Osteoblast (primary cell): ENCODE data around the gene RNF26. TPM values are rescaled to one million over a fixed set of nuclear protein-coding genes. Genes with fewer than 3 reads are reported as not detected.

Source experiments
- DNase-seq: peaks from one replicate; pipeline ENCODE4 v3.0.0; 2011; ENCODE audit warnings: low spot score, mixed read lengths; ENCODE audit not compliant: insufficient read length; ENCODE audit errors: missing footprints
- H2AFZ ChIP-seq: 2 replicates; pipeline ENCODE4 v1.6.0; 2011; ENCODE audit warnings: mild to moderate bottlenecking, low read length
- H3K27ac ChIP-seq: 2 replicates; pipeline ENCODE4 v1.5.1; 2011; ENCODE audit warnings: mild to moderate bottlenecking, low read depth, low read length, moderate library complexity
- H3K27me3 ChIP-seq: 2 replicates; pipeline ENCODE4 v1.6.0; 2012; ENCODE audit warnings: mild to moderate bottlenecking, control low read depth, inconsistent platforms, low read length, moderate library complexity; ENCODE audit not compliant: insufficient read depth
- H3K36me3 ChIP-seq: 2 replicates; pipeline ENCODE4 v1.5.1; 2011; ENCODE audit warnings: mild to moderate bottlenecking, low read length, control low read depth, moderate library complexity; ENCODE audit not compliant: insufficient read depth
- H3K4me1 ChIP-seq: 2 replicates; pipeline ENCODE4 v1.5.1; 2011; ENCODE audit warnings: mild to moderate bottlenecking, low read length, control low read depth, moderate library complexity; ENCODE audit not compliant: insufficient read depth
- H3K4me2 ChIP-seq: 2 replicates; pipeline ENCODE4 v1.6.0; 2011; ENCODE audit warnings: mild to moderate bottlenecking, low read length; ENCODE audit not compliant: insufficient read depth
- H3K4me3 ChIP-seq: fragments of 200-600 bp; sonication (generic); 3 replicates; pipeline ENCODE4 v1.5.1; 2012; ENCODE audit warnings: mild to moderate bottlenecking, low read length, inconsistent platforms; ENCODE audit not compliant: insufficient read depth
- H3K79me2 ChIP-seq: 2 replicates; pipeline ENCODE4 v1.6.0; 2012; ENCODE audit warnings: mild to moderate bottlenecking, low read length, control low read depth, inconsistent platforms; ENCODE audit not compliant: insufficient read depth
- H3K9me3 ChIP-seq: 2 replicates; pipeline ENCODE4 v1.5.1; 2011; ENCODE audit warnings: low read depth, low read length, control low read depth
- H4K20me1 ChIP-seq: 2 replicates; pipeline ENCODE4 v1.6.0; 2012; ENCODE audit warnings: mild to moderate bottlenecking, low read length, control low read depth; ENCODE audit not compliant: insufficient read depth
- CTCF ChIP-seq: IDR thresholded peaks from 2 replicates; pipeline ENCODE4 v1.5.1; 2011; ENCODE audit warnings: mild to moderate bottlenecking, low read depth, low read length, moderate library complexity; ENCODE audit errors: extremely low read depth
- total RNA-seq: library from RNA; depleted of rRNA; stranded (reverse); fragments of >200 nt; gene quantifications from 2 replicates; pipeline ENCODE4 v1.2.3, GENCODE V29; 2012

The RNF26 gene
- total RNA-seq, 1 donor, result 4.0 TPM

GRCh38 chr11:119377112-119377901, 43.0 kb downstream of the RNF26 start:
- no peak for TF ChIP-seq CTCF
- no peaks in the 10 kb centered on the region for H3K27me3 ChIP-seq
- peak overlapping the region; percentile 40 for H3K27ac ChIP-seq
- peaks cover 41% of the 10 kb centered on the region for H3K4me1 ChIP-seq
- no peak overlapping the region for H2AFZ ChIP-seq
- H3K79me2 ChIP-seq, result no peaks in the 10 kb centered on the region
- no peaks in the 10 kb centered on the region for H3K36me3 ChIP-seq
- no peaks in the 10 kb centered on the region for H3K9me3 ChIP-seq
- H4K20me1 ChIP-seq, result no peaks in the 10 kb centered on the region
- no peak for DNase-seq
- H3K4me3 ChIP-seq, result no peak overlapping the region
- no peak overlapping the region for H3K4me2 ChIP-seq

- peaks cover 41% of the 10 kb centered on the region for H3K4me1 ChIP-seq
- no peaks in the 10 kb centered on the region for H3K9me3 ChIP-seq
- no peaks in the 10 kb centered on the region for H4K20me1 ChIP-seq
- no peak overlapping the region for H3K4me3 ChIP-seq
- H3K4me2 ChIP-seq, result no peak overlapping the region
- H2AFZ ChIP-seq, result no peak overlapping the region
- peaks cover 3% of the 10 kb centered on the region for H3K27me3 ChIP-seq
- H3K27ac ChIP-seq, result no peak overlapping the region
- H3K79me2 ChIP-seq, result no peaks in the 10 kb centered on the region
- no peak for DNase-seq
- H3K36me3 ChIP-seq, result no peaks in the 10 kb centered on the region
- no peak for TF ChIP-seq CTCF
These were observed 43.8 kb downstream of the RNF26 start for GRCh38 chr11:119377961-119378667.

GRCh38 chr11:119378851-119379465, 44.6 kb downstream of the RNF26 start:
- Histone ChIP-seq H3K79me2 (no peaks in the 10 kb centered on the region), H3K27me3 (peaks cover 10% of the 10 kb centered on the region), H4K20me1 (no peaks in the 10 kb centered on the region), H3K36me3 (no peaks in the 10 kb centered on the region), H3K9me3 (no peaks in the 10 kb centered on the region), H3K27ac (no peak overlapping the region), H3K4me2 (no peak overlapping the region), H2AFZ (no peak overlapping the region), H3K4me1 (peaks cover 41% of the 10 kb centered on the region), H3K4me3 (no peak overlapping the region)
- no peak for DNase-seq
- no peak for TF ChIP-seq CTCF
